SH-SY5Y (cell line): ENCODE data around the gene DPP6.

Source experiments
- GATA2 ChIP-seq: IDR thresholded peaks from 2 replicates; pipeline ENCODE4 v1.6.1; 2011; ENCODE audit warnings: mild to moderate bottlenecking, low read depth, low read length
- GATA3 ChIP-seq: IDR thresholded peaks from 2 replicates; pipeline ENCODE4 v1.6.1; 2011; ENCODE audit warnings: low read depth, mild to moderate bottlenecking, low read length, moderate library complexity

- TF ChIP-seq GATA3 = no peak
- no peak for TF ChIP-seq GATA2
Observed at GRCh38 chr7:154918266-154918665, 866.1 kb downstream of the DPP6 start.
